Measurements from ENCODE around the gene NEURL1.

DNA sequence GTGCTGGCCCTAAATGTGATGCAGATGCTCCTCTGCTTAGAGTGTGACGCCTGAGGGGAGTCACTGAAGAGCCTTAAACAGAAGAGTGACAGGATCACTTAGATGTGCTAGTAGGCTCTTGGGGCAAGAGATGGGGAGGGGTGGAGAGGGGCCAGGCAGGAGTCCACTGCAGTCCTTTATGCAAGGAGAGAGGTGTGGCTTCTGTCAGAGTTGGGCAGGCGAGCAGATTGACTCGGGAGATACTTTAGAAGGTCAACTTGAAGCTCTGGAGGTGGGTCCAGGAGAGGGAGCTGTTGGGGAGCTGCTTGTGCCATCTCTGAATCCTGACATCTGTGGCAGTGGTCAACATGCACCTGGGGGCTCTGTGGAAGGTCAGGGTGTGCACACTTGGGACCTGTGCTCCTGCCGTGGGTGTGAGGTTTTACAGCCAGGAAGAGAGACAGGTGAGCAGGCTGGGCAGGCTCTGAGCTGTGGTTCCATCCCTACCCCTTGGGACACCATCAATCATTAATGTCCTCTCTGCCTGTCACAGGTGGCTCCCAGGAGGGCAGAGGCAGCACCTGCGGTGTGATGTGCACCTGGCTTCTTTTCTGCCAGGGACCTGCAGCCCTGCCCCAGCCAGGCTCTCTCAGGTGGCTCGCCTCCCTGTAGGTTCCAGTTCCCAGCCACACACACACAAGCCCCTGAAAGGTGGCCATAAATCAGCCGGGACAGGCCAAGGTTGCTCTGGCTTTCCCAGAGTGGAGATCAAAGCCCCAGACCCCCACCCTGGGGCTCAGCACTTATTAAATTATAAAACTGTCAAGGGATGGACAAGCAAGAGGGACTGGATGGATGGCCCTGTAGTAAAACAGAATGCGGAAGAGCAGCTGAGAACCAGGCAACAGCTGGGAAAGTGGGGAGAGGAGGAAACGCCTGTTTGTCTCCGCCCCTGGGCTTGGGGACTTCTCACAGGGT is 14.0 kb downstream of the NEURL1 start:
- TF ChIP-seq POLR2A (IDR thresholded peaks at IDR 0.05; ENCODE audit: low read depth, low read length): no peak
- TF ChIP-seq POLR2AphosphoS5 (IDR thresholded peaks at IDR 0.05; ENCODE audit: low read depth, low read length): no peak

All from GM12891 (cell line).